HG02852 (cell line): ENCODE data around the gene PAAF1.
"Not testable (repeated sequence)": the region's sequence is repeated elsewhere in the genome, so short reads cannot be mapped to it uniquely, and the experiment has no call there.

Experiments
- ATAC-seq: cut with Tn5 transposase; IDR thresholded peaks from one replicate; pipeline ENCODE4 v1.9.1; 2021; ENCODE audit warnings: mild to moderate bottlenecking, moderate library complexity; ENCODE audit not compliant: unreplicated experiment

Gene PAAF1

GRCh38 chr11:73880449-73880848 is 3.6 kb downstream of the PAAF1 start:
- not testable (repeated sequence) for ATAC-seq

- ATAC-seq: no peak
Observed at GRCh38 chr11:73883856-73884255, 7.1 kb downstream of the PAAF1 start.

DNA sequence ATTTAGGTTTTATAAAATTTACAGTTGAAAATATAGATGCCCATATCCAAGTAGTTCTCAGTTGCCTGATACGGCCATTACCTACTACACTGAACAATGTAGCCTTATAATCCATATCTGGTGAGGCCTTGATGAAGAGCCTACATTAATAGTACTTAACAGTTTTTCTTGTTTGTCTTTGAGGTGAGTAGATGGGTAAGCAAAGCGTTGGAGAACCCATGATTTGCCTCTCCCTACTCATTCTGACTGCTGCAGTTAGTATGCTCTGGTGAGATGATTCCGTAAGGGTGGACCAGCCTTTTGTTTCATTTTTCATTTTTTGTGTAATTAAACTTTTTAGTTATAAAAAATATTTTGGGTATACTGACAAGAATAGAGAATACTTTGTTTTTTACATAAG is 11.4 kb downstream of the PAAF1 start:
- no peak for ATAC-seq

GRCh38 chr11:73889019-73889418 is 12.2 kb downstream of the PAAF1 start:
- ATAC-seq: no peak

DNA sequence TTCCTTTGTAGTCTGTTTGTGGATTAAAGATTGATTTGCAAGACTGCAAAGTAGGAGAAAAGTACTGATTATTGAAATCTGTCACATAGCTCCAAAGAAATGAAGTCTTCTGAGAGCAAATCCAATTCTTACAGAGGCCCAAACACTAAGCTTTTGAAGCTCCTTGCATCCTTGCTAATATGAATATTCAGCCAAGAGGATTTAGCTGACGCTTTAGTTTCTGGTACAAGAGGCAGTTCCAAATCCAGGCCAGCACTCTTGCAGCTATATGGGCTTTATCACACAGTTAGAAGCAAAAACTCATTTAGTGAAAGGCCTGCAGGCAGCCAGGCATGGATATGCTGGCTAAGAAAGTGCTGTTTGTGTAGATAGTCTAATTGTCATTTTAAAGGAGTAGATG is 12.7 kb downstream of the PAAF1 start:
- no peak for ATAC-seq

- ATAC-seq: no peak
Observed at GRCh38 chr11:73893041-73893440, 16.2 kb downstream of the PAAF1 start.

- ATAC-seq: no peak
Observed at GRCh38 chr11:73894725-73895335, 18.0 kb downstream of the PAAF1 start.

- ATAC-seq: no peak
Observed at GRCh38 chr11:73902303-73902702, 25.5 kb downstream of the PAAF1 start.

DNA sequence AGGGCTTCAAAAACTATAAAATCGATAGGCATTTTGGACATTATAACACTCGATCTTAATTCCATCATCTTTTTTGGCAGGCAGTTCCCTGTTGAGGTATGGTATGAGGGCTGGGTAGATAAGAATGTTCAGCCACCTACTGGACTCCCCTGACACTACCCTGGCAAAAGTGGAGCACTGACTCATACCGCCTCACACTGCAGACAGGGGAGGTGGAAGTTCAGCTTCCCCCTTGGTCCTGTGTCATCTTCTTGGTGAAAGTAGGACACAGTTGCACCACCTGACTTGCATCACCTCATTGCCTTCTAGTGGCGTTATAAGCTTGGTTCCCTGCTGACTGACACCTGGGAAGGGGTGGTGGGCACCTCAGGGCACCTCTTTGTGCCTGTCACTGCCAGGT is 30.4 kb downstream of the PAAF1 start:
- ATAC-seq: no peak

DNA sequence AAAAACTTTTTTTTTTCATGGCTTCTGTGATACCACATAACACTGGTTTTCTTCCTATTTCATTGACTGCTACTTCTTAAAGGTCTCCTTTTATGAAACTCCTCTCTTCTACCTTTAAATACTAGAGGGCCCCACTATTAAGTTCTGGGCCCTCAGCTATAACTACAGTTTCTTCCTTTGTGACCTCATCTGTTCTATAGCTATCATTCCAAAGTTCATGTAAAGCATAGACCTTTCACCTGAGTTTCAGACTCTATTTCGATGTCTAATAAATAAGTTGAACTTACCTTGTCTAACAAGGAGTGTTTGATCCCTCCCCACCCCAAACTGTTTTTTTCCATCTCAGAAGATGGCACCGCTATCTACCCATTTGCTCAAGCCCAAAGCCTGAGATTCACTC is 35.2 kb downstream of the PAAF1 start:
- ATAC-seq: no peak

DNA sequence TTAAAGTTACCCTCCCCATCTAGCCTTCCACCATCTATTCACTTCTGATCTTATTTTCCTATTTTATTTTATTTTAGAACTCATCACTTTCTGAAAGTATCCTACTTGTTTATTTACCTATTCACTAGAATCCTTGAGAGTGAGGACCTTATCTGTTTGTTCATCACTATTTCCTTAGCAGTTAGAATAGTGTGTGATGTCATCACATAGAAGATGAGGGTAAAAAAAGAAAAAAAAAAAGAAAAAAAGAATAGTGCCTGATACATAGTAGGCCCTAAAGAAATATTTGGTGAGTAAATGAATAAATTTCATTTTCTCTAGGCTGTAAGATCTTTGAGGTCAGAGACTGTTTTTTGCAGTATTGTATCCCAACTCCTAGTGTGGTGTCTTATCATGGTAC is 36.7 kb downstream of the PAAF1 start:
- ATAC-seq: no peak

GRCh38 chr11:73914284-73914683 is 37.5 kb downstream of the PAAF1 start:
- no peak for ATAC-seq

DNA sequence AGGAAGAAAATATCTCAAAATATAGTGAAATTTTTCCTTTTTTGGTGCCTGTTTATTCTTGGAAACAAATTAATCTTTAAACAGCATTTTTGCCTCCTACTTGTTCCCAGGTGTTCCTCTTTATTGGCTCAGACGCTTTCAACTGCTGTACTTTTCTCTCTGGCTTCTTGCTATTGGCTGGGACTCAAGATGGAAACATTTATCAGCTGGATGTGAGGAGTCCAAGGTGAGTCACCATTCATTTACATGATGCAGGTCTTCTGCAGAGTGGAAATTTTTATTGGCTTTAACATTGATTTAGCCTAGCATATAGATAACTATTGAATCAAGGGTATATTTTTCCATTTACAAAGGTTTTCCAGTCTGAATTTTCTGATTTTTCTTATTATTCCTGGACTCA is 39.6 kb downstream of the PAAF1 start:
- ATAC-seq: no peak

DNA sequence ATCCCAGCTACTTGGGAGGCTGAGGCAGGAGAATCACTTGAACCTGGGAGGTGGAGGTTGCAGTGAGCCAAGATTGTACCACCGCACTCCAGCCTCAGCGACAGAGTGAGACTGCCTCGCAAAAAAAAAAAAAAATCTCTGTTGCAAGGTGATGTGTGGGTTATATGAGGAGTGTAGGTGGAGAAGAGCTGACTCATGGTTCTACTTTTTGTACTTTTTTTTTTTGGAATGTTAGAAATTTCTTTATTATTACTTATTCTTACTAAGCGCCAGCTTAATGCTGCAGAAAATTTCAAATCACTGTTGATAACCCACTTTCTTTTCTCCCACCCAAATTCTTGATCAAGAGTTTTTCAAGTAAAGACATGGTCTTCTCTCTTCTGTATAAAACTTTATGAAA is 44.4 kb downstream of the PAAF1 start:
- ATAC-seq: no peak

DNA sequence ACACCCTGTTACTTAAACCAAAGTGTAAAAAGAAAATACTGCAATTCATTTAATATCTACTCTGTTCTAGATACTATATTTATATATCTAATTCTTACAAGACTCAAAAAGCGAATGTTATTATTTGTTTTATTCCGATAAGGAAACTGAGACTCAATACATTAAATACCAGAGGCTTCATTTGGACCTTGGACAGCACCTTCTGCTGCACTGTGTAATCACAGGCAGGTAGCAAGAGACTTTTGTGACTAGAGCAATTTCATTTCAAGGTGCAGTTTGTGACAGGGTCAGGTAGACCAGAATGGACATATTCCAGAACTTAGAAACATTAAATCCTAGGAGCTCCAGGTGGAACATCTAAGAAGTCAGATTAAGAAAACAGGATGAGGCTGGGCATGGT is 52.6 kb downstream of the PAAF1 start:
- no peak for ATAC-seq

- no peak for ATAC-seq
Observed at GRCh38 chr11:73931039-73931645, 54.3 kb downstream of the PAAF1 start.

DNA sequence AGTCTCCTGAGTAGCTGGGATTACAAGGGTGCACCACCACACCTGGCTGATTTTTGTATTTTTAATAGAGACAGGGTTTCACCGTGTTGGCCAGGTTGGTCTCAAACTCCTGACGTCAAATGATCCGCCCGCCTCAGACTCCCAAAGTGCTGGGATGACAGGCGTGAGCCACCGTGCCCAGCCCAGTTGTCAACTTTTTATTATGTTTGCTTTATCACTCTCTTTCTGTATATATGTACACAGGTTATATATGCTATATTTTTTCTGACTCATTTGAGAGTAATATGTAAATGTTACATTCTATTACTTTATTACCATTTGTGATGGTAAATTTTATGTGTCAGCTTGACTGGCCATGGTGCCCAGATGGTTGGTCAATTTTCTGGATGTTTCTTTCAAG is 55.2 kb downstream of the PAAF1 start:
- no peak for ATAC-seq

- no peak for ATAC-seq
Observed at GRCh38 chr11:73932781-73933180, 56.0 kb downstream of the PAAF1 start.

DNA sequence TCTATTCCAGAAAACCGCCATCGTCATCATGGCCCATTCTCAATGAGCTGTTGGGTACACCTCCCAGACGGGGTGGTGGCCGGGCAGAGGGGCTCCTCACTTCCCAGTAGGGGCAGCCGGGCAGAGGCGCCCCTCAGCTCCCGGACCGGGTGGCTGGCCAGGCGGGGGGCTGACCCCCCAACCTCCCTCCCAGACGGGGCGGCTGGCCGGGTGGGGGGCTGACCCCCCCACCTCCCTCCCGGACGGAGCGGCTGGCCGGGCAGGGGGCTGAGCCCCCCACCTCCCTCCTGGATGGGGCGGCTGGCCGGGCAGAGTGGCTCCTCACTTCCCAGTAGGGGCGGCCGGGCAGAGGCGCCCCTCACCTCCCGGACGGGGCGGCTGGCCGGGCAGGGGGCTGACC is 59.2 kb downstream of the PAAF1 start:
- ATAC-seq: not testable (repeated sequence)

DNA sequence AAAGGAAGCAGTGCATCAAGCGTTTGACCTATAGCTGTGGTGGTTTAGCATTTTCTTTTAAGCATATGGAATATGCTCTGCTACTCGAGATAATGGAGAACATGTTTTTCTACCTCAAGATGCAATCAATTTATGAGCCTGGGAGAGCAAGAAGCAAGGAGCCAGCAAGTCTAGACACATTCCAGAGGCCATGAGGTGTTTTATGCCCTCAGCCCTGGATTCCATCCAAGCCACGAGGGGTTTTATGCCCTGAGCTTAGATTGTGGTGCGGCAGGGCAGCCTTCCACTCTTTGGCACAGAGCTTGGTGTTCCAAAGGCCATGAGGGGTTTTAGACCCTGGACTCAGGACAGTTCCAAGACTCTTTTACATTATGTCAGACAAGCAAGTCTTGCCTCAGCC is 62.3 kb downstream of the PAAF1 start:
- ATAC-seq: no peak

GRCh38 chr11:73940801-73941570 is 64.2 kb downstream of the PAAF1 start:
- ATAC-seq: no peak

- ATAC-seq: no peak
Observed at GRCh38 chr11:73942010-73942409, 65.2 kb downstream of the PAAF1 start.
